IPS-11a (cell line): ENCODE results near the gene TTYH2.
"Not testable (repeated sequence)": the region's sequence is repeated elsewhere in the genome, so short reads cannot be mapped to it uniquely, and the experiment has no call there.

Source experiments
- H3K4me3 ChIP-seq: one replicate; pipeline ENCODE4 v1.5.1; 2013; ENCODE audit warnings: low read depth, low read length, control low read depth

The TTYH2 gene

GRCh38 chr17:74282274-74282586 lies 68.9 kb downstream of the TTYH2 start:
- not testable (repeated sequence) for H3K4me3 ChIP-seq

GRCh38 chr17:74282587-74283370 lies 69.4 kb downstream of the TTYH2 start:
- no peak overlapping the region for H3K4me3 ChIP-seq

GRCh38 chr17:74283371-74283673 lies 70.0 kb downstream of the TTYH2 start:
- no peak overlapping the region for H3K4me3 ChIP-seq

GRCh38 chr17:74287031-74287602 lies 73.7 kb downstream of the TTYH2 start:
- no peak overlapping the region for H3K4me3 ChIP-seq

GRCh38 chr17:74288785-74289184 lies 75.4 kb downstream of the TTYH2 start:
- H3K4me3 ChIP-seq = no peak overlapping the region

- no peak overlapping the region for H3K4me3 ChIP-seq
Observed at GRCh38 chr17:74289688-74290087, 76.3 kb downstream of the TTYH2 start.

GRCh38 chr17:74290340-74290739 lies 77.0 kb downstream of the TTYH2 start:
- H3K4me3 ChIP-seq = no peak overlapping the region

GRCh38 chr17:74292495-74292894 lies 79.1 kb downstream of the TTYH2 start:
- no peak overlapping the region for H3K4me3 ChIP-seq

GRCh38 chr17:74295625-74296547 lies 82.5 kb downstream of the TTYH2 start:
- no peak overlapping the region for H3K4me3 ChIP-seq

GRCh38 chr17:74296548-74296936 lies 83.2 kb downstream of the TTYH2 start:
- H3K4me3 ChIP-seq = no peak overlapping the region

GRCh38 chr17:74297941-74298340 lies 84.6 kb downstream of the TTYH2 start:
- no peak overlapping the region for H3K4me3 ChIP-seq

GRCh38 chr17:74298778-74299177 lies 85.4 kb downstream of the TTYH2 start:
- no peak overlapping the region for H3K4me3 ChIP-seq

- no peak overlapping the region for H3K4me3 ChIP-seq
Observed at GRCh38 chr17:74299226-74300009, 86.0 kb downstream of the TTYH2 start.

- no peak overlapping the region for H3K4me3 ChIP-seq
Observed at GRCh38 chr17:74303305-74303704, 89.9 kb downstream of the TTYH2 start.

- no peak overlapping the region for H3K4me3 ChIP-seq
Observed at GRCh38 chr17:74304184-74304583, 90.8 kb downstream of the TTYH2 start.

- no peak overlapping the region for H3K4me3 ChIP-seq
Observed at GRCh38 chr17:74305865-74306654, 92.7 kb downstream of the TTYH2 start.

- no peak overlapping the region for H3K4me3 ChIP-seq
Observed at GRCh38 chr17:74307984-74308773, 94.8 kb downstream of the TTYH2 start.

- H3K4me3 ChIP-seq = no peak overlapping the region
Observed at GRCh38 chr17:74309902-74310301, 96.5 kb downstream of the TTYH2 start.
